ENCODE measurements around the gene C16orf90.

The C16orf90 gene

GRCh38 chr16:3494386-3494973 lies 809 bp downstream of the C16orf90 start:
- TF ChIP-seq ZNF223 (tag by site-specific recombination; IDR thresholded peaks at IDR 0.05) (no peak), GLI2 (tag by site-specific recombination; IDR thresholded peaks at IDR 0.05; ENCODE audit: borderline replicate concordance, low read depth) (no peak), KLF9 (tag by site-specific recombination; IDR thresholded peaks at IDR 0.05; ENCODE audit: low read depth) (no peak), ZNF600 (tag by site-specific recombination; IDR thresholded peaks at IDR 0.05) (no peak), ZNF416 (tag by site-specific recombination; IDR thresholded peaks at IDR 0.05) (no peak), ZBTB1 (tag by site-specific recombination; IDR thresholded peaks at IDR 0.05) (no peak), REPIN1 (tag by site-specific recombination; IDR thresholded peaks at IDR 0.05; ENCODE audit: low read depth) (no peak), ZFP37 (tag by site-specific recombination; IDR thresholded peaks at IDR 0.05) (no peak), ZNF473 (tag by site-specific recombination; IDR thresholded peaks at IDR 0.05) (no peak), ZNF248 (tag by site-specific recombination; IDR thresholded peaks at IDR 0.05) (no peak), ZNF426 (tag by site-specific recombination; IDR thresholded peaks at IDR 0.05) (no peak), OSR2 (tag by site-specific recombination; IDR thresholded peaks at IDR 0.05) (no peak), ZBTB6 (tag by site-specific recombination; IDR thresholded peaks at IDR 0.05) (no peak), SP3 (tag by site-specific recombination; IDR thresholded peaks at IDR 0.05) (no peak)
- TF ChIP-seq, protein P1, sequence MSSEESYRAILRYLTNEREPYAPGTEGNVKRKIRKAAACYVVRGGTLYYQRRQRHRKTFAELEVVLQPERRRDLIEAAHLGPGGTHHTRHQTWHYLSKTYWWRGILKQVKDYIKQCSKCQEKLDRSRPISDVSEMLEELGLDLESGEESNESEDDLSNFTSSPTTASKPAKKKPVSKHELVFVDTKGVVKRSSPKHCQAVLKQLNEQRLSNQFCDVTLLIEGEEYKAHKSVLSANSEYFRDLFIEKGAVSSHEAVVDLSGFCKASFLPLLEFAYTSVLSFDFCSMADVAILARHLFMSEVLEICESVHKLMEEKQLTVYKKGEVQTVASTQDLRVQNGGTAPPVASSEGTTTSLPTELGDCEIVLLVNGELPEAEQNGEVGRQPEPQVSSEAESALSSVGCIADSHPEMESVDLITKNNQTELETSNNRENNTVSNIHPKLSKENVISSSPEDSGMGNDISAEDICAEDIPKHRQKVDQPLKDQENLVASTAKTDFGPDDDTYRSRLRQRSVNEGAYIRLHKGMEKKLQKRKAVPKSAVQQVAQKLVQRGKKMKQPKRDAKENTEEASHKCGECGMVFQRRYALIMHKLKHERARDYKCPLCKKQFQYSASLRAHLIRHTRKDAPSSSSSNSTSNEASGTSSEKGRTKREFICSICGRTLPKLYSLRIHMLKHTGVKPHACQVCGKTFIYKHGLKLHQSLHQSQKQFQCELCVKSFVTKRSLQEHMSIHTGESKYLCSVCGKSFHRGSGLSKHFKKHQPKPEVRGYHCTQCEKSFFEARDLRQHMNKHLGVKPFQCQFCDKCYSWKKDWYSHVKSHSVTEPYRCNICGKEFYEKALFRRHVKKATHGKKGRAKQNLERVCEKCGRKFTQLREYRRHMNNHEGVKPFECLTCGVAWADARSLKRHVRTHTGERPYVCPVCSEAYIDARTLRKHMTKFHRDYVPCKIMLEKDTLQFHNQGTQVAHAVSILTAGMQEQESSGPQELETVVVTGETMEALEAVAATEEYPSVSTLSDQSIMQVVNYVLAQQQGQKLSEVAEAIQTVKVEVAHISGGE (tag by site-specific recombination; conservative IDR thresholded peaks at IDR 0.05; ENCODE audit: low read depth) = no peak
- CTCF ChIA-PET = no interaction called here
- no peak overlapping the region for H3K27ac ChIP-seq (ENCODE audit: extremely low read depth, low read depth, low read length)
- no peaks in the 10 kb centered on the region for H3K4me1 ChIP-seq (ENCODE audit: control insufficient read depth, insufficient read depth, low read length)
- no peaks in the 10 kb centered on the region for H3K36me3 ChIP-seq (ENCODE audit: control insufficient read depth in 2 of 2, insufficient read depth in 1 of 2, low read length in 2 of 2)
- H3K9me3 ChIP-seq (ENCODE audit: control insufficient read depth, insufficient read depth, low read depth, low read length) = no peaks in the 10 kb centered on the region
- H3K4me3 ChIP-seq (ENCODE audit: low read depth, low read length) = no peak overlapping the region
- POLR2A ChIA-PET = no interaction called here

GRCh38 chr16:3492356-3492755 lies 2.9 kb downstream of the C16orf90 start:
- Histone ChIP-seq H3K36me3 (ENCODE audit: control insufficient read depth in 2 of 2, insufficient read depth in 1 of 2, low read length in 2 of 2) (peaks cover 0 to 7% of the 10 kb centered on the region in 2 experiments; a peak in 1 of 3 replicates), H3K9me3 (ENCODE audit: control insufficient read depth, insufficient read depth, low read depth, low read length) (no peaks in the 10 kb centered on the region), H3K4me1 (ENCODE audit: control insufficient read depth, insufficient read depth, low read length) (no peaks in the 10 kb centered on the region), H3K4me3 (ENCODE audit: low read depth, low read length) (no peak overlapping the region), H3K27ac (ENCODE audit: extremely low read depth, low read depth, low read length) (no peak overlapping the region)
- CTCF ChIA-PET = interaction anchor here (0.6 kb wide), 1 partner anchor 96 kb away, joined by 4 read pairs; no protein-coding TSS in a partner anchor
- TF ChIP-seq ZNF561 (tag by site-specific recombination; IDR thresholded peaks at IDR 0.05; ENCODE audit: borderline replicate concordance) = no peak
- TF ChIP-seq, protein P2, sequence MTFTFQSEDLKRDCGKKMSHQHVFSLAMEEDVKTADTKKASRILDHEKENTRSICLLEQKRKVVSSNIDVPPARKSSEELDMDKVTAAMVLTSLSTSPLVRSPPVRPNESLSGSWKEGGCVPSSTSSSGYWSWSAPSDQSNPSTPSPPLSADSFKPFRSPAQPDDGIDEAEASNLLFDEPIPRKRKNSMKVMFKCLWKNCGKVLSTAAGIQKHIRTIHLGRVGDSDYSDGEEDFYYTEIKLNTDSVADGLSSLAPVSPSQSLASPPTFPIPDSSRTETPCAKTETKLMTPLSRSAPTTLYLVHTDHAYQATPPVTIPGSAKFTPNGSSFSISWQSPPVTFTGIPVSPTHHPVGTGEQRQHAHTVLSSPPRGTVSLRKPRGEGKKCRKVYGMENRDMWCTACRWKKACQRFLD (tag by site-specific recombination; IDR thresholded peaks at IDR 0.05) = no peak
- TF ChIP-seq ZNF391 (tag by site-specific recombination; IDR thresholded peaks at IDR 0.05; ENCODE audit: borderline replicate concordance, low read depth) = no peak
- TF ChIP-seq ZNF791 (tag by site-specific recombination; IDR thresholded peaks at IDR 0.05) = no peak
- no peak for TF ChIP-seq ZNF362 (tag by site-specific recombination; IDR thresholded peaks at IDR 0.05)
- POLR2A ChIA-PET = no interaction called here

Data from HEK293 (cell line).